Activated naive CD8-positive, alpha-beta T cell treated with anti-CD3 and anti-CD28 coated beads for 36 hours (primary cell): Measurements from ENCODE around the gene DENND10. TPM values are rescaled to one million over a fixed set of nuclear protein-coding genes. Genes with fewer than 3 reads are reported as not detected.
A peak's percentile ranks its signal among the peaks of the same experiment; 100 is the strongest.
"Not testable (repeated sequence)": the region's sequence is repeated elsewhere in the genome, so short reads cannot be mapped to it uniquely, and the experiment has no call there.

ENCODE experiments used
- DNase-seq: peaks from one replicate; pipeline ENCODE4 v3.0.0; 2021
- H3K27ac Mint-ChIP-seq: one replicate; pipeline ENCODE4 v1.8.0; 2022; ENCODE audit warnings: mild to moderate bottlenecking, moderate library complexity, mixed read lengths
- H3K27me3 Mint-ChIP-seq: one replicate; pipeline ENCODE4 v1.8.0; 2022; ENCODE audit warnings: mild to moderate bottlenecking, mixed read lengths
- H3K36me3 Mint-ChIP-seq: one replicate; pipeline ENCODE4 v1.8.0; 2021; ENCODE audit warnings: mild to moderate bottlenecking, mixed read lengths
- H3K4me1 Mint-ChIP-seq: one replicate; pipeline ENCODE4 v1.8.0; 2021; ENCODE audit warnings: mixed read lengths
- H3K4me3 Mint-ChIP-seq: one replicate; pipeline ENCODE4 v1.8.0; 2022; ENCODE audit warnings: mild to moderate bottlenecking, moderate library complexity, mixed read lengths
- H3K9me3 Mint-ChIP-seq: one replicate; pipeline ENCODE4 v1.8.0; 2022; ENCODE audit warnings: mixed read lengths
- total RNA-seq, 2 experiments: library from RNA; stranded (reverse); gene quantifications; one replicate each; pipeline ENCODE4 v1.2.3, GENCODE V29; 2021

The DENND10 gene
- total RNA-seq, 2 experiments from 2014 or later, result 14.6 to 17.8 TPM

DNA sequence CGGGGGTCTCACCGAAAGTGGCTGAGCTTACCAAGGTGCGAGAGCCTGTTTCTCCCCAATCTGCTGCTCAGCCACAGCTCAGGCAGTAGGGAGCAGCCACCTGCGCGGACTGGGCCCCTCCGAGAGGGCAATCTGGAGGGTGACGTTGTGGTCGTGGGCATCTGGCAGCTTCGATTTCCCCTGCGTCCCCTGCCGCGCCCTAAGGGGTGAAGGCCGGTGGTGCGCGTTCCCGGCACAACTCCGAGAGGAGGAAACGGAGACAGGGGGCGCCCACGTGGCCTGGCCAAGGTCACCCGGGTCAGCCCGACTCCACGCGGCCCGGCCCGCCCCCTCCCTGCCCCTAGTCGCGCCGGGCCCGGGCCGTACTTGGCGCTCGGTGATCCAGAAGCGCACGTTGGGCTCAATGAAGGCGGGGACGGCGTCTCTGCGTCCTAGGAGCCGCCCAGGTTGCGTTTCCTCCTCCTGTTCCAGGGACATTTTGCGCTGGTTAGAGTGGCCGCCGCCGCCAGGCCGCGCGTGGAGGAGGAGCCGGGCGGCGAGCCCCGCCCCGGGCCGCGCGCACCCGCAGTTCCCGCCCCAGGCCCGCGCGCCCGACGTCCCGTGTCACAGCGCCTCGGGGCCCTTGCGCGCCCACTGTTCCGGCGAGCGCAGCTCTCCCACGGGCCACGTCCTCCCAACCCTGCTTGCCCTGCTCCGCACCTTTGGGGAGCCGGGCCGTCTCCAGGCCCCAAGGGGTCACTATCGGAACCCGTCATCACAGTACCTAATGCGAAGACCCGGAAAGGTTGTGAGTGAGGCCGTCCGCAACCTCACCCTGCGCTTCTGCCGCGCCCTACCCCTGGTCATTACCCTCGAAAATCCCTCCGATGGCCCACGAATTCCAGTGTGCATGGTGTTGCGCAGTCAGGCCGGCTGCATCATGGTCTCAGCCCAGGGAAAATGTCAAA, 61.5 kb downstream of the DENND10 start, which contains the start of gene SFXN4:
Gene SFXN4, minus strand, starts transcription at position 544 of the 947 bp plus-strand sequence. Its CDS starts 67 bp downstream, at position 477.
- Mint-ChIP-seq H3K27me3 (no peaks in the 10 kb centered on the region), H3K36me3 (peaks cover 29% of the 10 kb centered on the region), H3K4me3 (peak within 1 kb of the TSS; percentile 88), H3K9me3 (no peaks in the 10 kb centered on the region), H3K4me1 (peaks cover 35% of the 10 kb centered on the region), H3K27ac (peak within 1 kb of the TSS; percentile 96)
- DNase-seq, result peak; percentile 89

DNA sequence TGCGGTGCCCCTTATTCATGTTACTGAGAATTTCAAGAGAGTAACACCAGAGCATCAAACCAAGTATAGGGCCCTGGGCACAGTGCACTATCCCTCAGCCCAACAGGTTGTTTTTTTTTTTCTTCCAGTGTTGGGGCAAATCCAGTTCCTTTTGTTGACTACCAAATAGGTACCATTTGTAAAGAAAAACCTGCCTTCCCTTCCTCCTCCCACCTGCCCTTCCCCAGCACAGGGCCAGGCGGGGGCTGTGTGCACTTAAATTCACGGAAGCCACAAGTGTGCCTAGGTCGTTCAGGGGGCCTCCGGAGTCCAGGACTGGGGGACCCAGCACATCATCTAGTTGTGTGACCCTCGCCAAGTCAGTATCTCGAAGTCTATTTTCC, 62.2 kb downstream of the DENND10 start:
- Mint-ChIP-seq H3K4me3 (peak overlapping the region; percentile 88), H3K4me1 (peaks cover 35% of the 10 kb centered on the region), H3K9me3 (no peaks in the 10 kb centered on the region), H3K36me3 (peaks cover 29% of the 10 kb centered on the region), H3K27ac (peak overlapping the region; percentile 96), H3K27me3 (no peaks in the 10 kb centered on the region)
- no peak for DNase-seq

DNA sequence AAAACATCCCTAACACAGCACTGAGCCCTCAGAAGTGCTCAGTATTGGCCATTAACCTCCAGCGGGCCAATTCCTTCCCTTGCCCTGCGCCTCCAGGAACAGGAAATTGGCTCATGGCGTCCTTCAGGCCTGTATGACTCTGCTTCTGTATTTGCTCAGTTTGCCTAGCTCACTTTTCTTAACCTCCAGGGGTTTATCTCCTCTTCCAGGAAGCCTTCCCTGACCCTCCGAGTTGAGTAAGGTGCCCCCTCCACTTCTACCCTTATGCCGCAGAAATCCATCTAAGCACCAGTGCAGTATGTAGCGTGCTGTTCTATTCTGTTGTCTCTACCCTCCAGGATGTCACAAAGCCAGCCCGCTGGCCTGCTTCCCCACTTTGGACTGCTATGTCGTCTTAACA, 62.7 kb downstream of the DENND10 start:
- Mint-ChIP-seq H3K27me3 (no peaks in the 10 kb centered on the region), H3K9me3 (no peaks in the 10 kb centered on the region), H3K27ac (peak overlapping the region; percentile 96), H3K4me3 (peak overlapping the region; percentile 88), H3K36me3 (peaks cover 29% of the 10 kb centered on the region), H3K4me1 (peaks cover 35% of the 10 kb centered on the region)
- no peak for DNase-seq

DNA sequence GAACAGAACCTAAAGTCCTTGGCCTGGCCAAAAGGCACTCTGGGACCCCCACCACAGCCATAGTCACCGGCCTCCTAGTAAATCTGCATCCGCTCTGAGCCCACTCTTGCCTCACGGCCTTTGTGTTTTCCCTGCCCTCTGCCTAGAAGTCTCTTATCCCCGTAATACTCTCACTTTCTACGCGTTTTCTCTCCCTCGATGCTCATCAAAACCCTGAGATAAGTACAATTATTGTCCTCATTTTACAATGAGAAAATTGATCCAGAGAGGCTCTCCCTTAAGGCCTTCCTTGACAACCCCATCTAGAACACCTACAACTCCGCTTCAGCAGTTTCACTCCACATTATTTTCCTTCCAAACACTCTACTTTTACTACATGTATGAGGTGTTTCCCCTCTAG, 63.1 kb downstream of the DENND10 start:
- H3K4me3 Mint-ChIP-seq, result peak overlapping the region; percentile 88
- no peaks in the 10 kb centered on the region for H3K9me3 Mint-ChIP-seq
- DNase-seq, result no peak
- H3K27ac Mint-ChIP-seq, result peak overlapping the region; percentile 96
- H3K4me1 Mint-ChIP-seq, result peaks cover 33% of the 10 kb centered on the region
- no peaks in the 10 kb centered on the region for H3K27me3 Mint-ChIP-seq
- H3K36me3 Mint-ChIP-seq, result peaks cover 31% of the 10 kb centered on the region

DNA sequence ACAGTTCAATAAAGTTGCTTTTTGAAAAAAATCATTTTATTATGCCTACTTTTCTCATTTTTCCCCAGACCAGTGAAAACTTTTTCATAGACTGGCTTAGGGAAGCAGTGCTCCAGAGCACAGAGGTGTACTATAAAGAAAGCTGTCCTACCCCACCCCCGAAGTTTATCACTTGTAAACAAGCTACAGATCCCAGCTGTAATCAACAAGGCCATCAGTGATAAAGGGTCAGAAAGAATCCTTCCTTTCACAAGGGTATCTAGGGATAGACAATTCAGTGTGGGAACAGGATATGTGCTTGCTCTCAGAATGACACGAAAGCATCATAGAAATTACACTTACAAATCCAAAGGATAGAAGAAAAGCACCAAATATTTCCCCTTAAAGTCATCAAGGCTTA, 70.2 kb downstream of the DENND10 start:
- H3K27me3 Mint-ChIP-seq, result no peaks in the 10 kb centered on the region
- H3K27ac Mint-ChIP-seq, result no peak overlapping the region

DNA sequence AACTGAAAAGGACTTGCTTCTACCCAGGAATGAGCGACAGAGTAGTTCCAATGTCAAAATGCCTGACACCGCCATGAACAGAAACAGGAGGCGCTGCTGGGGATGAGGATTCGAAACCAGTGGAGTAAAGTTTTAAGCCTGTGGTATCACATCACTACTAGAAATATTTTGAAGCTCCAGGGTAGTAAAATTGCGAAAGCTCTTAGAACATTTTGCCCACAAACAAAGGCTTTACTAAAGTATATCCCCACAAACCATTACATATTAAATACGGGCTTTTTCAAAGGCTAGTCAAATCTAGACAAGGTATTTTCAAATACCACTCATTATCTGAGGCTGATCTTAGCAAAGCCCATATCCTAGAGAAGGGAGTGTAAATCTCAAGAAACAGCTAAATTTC, 72.3 kb downstream of the DENND10 start:
- DNase-seq, result no peak
- H3K27me3 Mint-ChIP-seq, result no peaks in the 10 kb centered on the region

More for the DNA sequence above, 70.2 kb downstream of the DENND10 start:
- Mint-ChIP-seq H3K4me1 (peaks cover 24% of the 10 kb centered on the region), H3K4me3 (no peak overlapping the region), H3K9me3 (no peaks in the 10 kb centered on the region), H3K36me3 (peaks cover 38% of the 10 kb centered on the region)
- DNase-seq, result no peak

DNA sequence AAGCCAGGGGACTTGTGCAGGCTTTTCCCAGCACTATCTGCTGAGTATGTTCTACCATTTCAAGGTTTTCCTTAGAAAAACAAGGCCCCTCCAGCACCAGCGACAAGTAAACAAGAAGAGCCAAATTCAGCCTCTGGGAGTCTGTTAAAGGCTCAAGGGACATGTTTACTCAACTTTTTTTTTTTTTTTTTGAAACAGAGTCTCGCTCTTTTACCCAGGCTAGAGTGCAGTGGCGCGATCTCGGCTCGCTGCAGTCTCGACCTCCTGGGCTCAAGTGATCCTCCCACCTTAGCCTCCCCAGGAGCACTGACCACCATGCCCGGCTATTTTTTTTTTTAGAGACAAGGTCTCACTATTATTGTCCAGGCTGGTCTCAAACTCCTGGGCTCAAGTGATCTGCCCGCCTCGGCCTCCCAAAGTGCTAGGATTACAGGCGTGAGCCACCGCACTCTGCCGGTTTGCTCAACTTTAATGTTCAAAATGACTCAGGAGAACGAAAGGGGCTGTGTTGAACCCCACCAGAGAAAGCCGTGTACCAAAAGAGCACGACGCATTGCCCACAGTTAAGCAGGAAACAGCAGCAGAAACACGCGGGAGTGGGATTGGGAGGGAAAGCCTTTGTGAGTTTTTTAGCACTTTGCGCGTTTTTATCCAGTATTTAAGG, 73.9 kb downstream of the DENND10 start:
- Mint-ChIP-seq H3K27ac (peak overlapping the region; percentile 98), H3K9me3 (no peaks in the 10 kb centered on the region), H3K4me3 (peak overlapping the region; percentile 99), H3K27me3 (no peaks in the 10 kb centered on the region), H3K36me3 (peaks cover 23% of the 10 kb centered on the region), H3K4me1 (peaks cover 31% of the 10 kb centered on the region)
- DNase-seq, result peak; percentile 47

More for the DNA sequence above, 72.3 kb downstream of the DENND10 start:
- peak overlapping the region; percentile 48 for H3K27ac Mint-ChIP-seq
- H3K4me1 Mint-ChIP-seq, result peaks cover 31% of the 10 kb centered on the region
- H3K9me3 Mint-ChIP-seq, result no peaks in the 10 kb centered on the region
- H3K4me3 Mint-ChIP-seq, result no peak overlapping the region
- peaks cover 31% of the 10 kb centered on the region for H3K36me3 Mint-ChIP-seq

DNA sequence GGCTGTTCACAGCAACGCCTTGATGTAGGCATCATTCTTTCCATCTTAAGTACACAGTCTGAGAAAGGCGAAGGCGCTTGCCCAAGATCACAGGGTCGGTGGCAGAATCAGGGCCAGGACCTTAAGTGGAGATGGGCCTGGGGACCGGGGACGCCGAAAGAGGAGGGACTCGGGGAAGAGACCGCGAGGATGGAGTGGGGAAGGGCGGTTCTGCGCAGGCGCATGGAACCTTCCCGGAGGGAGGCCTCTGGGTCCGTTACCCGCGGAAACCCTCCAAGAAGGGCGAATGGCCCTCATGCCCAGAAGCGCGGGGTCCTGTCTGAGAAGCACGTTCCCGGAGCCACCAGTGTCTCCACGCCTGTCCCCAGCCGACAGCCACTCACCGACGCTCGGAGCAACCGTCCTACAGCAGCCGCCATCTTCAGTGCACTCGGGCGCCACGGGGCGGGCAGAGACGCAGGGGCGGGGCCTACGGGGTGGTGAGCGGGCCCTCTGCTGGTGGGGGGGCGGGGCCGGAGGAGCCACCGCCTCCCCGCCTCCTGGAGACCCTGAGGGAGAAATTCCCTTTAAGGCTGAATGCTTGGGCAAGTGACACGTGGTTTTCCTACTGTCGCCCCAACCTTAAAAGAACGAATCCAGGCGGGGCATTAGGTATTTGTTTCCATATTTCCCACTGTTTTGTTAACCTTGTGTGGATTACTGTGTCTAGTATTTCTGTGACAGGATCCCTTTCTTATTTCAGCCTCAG, 74.6 kb downstream of the DENND10 start, which contains the start of gene PRDX3:
Gene PRDX3, minus strand, starts transcription at position 441 of the 748 bp plus-strand sequence. Its CDS starts 22 bp downstream, at position 419.
- Mint-ChIP-seq H3K27me3 (no peaks in the 10 kb centered on the region), H3K4me3 (peak within 1 kb of the TSS; percentile 99), H3K27ac (peak within 1 kb of the TSS; percentile 98), H3K9me3 (no peaks in the 10 kb centered on the region), H3K36me3 (peaks cover 23% of the 10 kb centered on the region), H3K4me1 (peaks cover 31% of the 10 kb centered on the region)
- peak; percentile 97 for DNase-seq

DNA sequence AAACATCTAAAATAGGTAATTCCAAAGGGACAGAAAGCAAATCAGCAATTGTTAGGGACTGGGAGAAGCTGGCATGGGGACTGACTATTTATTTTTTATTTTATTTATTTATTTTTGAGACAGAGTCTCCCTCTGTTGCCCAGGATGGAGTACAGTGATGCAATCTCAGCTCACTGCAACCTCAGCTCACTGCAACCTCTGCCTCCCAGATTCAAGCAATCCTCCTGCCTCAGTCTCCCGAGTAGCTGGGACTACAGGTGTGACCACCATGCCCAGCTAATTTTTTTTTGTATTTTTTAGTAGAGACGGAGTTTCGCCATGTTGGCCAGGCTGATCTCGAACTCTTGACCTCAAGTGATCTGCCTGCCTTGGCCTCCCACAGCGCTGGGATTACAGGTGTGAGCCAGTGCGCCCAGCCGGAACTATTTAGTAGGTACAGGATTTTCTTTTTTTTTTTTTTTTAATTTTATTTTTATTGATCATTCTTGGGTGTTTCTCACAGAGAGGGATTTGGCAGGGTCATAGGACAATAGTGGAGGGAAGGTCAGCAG, 77.0 kb downstream of the DENND10 start:
- not testable (repeated sequence) for H3K4me3 Mint-ChIP-seq, H3K27me3 Mint-ChIP-seq, H3K9me3 Mint-ChIP-seq, DNase-seq, H3K27ac Mint-ChIP-seq
- Mint-ChIP-seq H3K4me1 (peaks cover 25% of the 10 kb centered on the region), H3K36me3 (peaks cover 18% of the 10 kb centered on the region)

DNA sequence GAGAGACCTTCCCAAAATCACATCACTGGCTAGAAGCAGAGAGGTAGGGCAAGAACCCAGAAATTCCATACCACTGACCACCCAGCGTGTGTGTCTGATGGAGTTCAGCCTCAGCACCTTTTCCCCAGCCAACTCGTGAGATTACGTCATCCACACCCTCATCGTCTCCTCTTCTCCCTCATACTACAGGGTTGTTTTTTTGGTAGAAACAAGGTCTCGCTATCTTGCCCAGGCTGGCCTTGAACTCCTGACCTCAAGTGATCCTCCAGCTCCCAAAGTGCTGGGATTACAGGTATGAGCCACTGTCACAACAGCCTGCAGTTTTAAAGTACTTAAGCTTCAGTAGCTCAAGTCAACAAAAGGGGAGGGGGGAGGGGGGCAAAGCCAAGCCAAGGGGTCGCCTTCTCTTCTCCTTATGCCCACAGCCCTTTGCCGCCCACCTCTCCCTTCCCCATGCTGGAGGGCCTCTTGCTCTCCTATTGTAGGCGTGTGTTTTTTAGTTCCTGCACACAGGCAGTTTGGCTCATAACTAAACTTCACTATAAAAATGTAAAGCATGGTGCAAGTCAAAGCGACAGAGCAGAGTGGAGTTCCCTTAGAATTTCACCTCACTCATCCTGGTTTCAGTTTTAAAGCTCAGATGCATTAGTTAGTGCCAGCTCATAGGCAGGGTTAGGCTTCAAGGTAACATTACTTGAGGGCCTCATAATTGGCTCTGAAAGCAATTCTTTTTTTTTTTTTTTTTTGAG, 79.9 kb downstream of the DENND10 start:
- no peaks in the 10 kb centered on the region for H3K27me3 Mint-ChIP-seq
- peaks cover 8% of the 10 kb centered on the region for H3K4me1 Mint-ChIP-seq
- H3K4me3 Mint-ChIP-seq, result no peak overlapping the region
- H3K36me3 Mint-ChIP-seq, result peaks cover 1% of the 10 kb centered on the region
- DNase-seq, result no peak
- no peaks in the 10 kb centered on the region for H3K9me3 Mint-ChIP-seq
- H3K27ac Mint-ChIP-seq, result no peak overlapping the region

Other genes starting within 250 kb of the DENND10 start
- under 1 TPM in 1 of 2 experiments, not detected in 1; 0.16 TPM for gene NANOS1, start 74.4 kb upstream of the DENND10 start, total RNA-seq
- gene EIF3A, start 23.3 kb upstream of the DENND10 start, total RNA-seq, result 100 to 1,000 TPM; 160 to 163 TPM
- gene SFXN4, start 61.6 kb downstream of the DENND10 start, total RNA-seq, result 10 to 100 TPM; 63.4 to 63.8 TPM
- 100 to 1,000 TPM; 232 to 249 TPM for gene PRDX3, start 74.7 kb downstream of the DENND10 start, total RNA-seq
- gene GRK5, start 103.5 kb downstream of the DENND10 start, total RNA-seq, result 10 to 100 TPM; 12.8 TPM